ENCODE results near the gene PSME3IP1. TPM values are rescaled to one million over a fixed set of nuclear protein-coding genes. Genes with fewer than 3 reads are reported as not detected.

PSME3IP1 gene
- total and polyA plus RNA-seq, 2 experiments from 2014 or later = 78.0 to 105 TPM

DNA sequence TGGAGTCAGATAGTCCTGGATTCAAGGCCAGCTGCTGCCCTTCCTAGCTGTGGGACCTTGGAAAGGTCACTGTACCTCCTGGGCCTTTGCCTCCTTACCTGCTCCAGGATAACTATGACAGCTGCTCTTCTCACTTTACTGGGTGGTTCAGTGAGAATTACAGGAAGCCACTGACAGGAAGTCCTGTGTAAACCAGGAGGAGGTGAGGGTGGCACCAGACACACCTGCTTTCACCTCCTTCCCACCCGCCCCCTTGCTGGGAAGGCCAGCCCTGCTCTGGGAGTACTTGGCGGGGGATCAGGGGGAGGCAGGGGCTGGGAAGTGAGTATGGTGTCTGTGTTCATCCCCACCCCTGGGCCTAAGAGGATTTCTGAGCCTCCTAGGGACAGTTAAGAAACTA, 50.9 kb downstream of the PSME3IP1 start:
- Histone ChIP-seq H3K4me3 (no peak overlapping the region), H3K36me3 (ENCODE audit: insufficient read depth) (no peaks in the 10 kb centered on the region), H3K9me2 (ENCODE audit: insufficient read depth) (no peaks in the 10 kb centered on the region), H3K4me1 (ENCODE audit: insufficient read depth) (no peaks in the 10 kb centered on the region), H3K79me2 (replicated peaks; ENCODE audit: insufficient read depth) (no peaks in the 10 kb centered on the region), H3F3A (replicated peaks; ENCODE audit: low read depth) (no peaks in the 10 kb centered on the region), H3K27ac (ENCODE audit: low read depth) (no peak overlapping the region), H3K27me3 (ENCODE audit: insufficient read depth) (no peaks in the 10 kb centered on the region), H2AFZ (no peak overlapping the region), H4K20me1 (replicated peaks; ENCODE audit: insufficient read depth) (no peaks in the 10 kb centered on the region), H3K4me2 (no peak overlapping the region)
- TF ChIP-seq POLR2AphosphoS5 (IDR thresholded peaks at IDR 0.05; ENCODE audit: low read depth) = no peak
- no peak for TF ChIP-seq STAT1 (IDR thresholded peaks at IDR 0.05; ENCODE audit: unreplicated experiment)
- TF ChIP-seq CREB1 (CRISPR knock-in tag; IDR thresholded peaks at IDR 0.05; ENCODE audit: low read depth) = no peak
- TF ChIP-seq, protein P1, sequence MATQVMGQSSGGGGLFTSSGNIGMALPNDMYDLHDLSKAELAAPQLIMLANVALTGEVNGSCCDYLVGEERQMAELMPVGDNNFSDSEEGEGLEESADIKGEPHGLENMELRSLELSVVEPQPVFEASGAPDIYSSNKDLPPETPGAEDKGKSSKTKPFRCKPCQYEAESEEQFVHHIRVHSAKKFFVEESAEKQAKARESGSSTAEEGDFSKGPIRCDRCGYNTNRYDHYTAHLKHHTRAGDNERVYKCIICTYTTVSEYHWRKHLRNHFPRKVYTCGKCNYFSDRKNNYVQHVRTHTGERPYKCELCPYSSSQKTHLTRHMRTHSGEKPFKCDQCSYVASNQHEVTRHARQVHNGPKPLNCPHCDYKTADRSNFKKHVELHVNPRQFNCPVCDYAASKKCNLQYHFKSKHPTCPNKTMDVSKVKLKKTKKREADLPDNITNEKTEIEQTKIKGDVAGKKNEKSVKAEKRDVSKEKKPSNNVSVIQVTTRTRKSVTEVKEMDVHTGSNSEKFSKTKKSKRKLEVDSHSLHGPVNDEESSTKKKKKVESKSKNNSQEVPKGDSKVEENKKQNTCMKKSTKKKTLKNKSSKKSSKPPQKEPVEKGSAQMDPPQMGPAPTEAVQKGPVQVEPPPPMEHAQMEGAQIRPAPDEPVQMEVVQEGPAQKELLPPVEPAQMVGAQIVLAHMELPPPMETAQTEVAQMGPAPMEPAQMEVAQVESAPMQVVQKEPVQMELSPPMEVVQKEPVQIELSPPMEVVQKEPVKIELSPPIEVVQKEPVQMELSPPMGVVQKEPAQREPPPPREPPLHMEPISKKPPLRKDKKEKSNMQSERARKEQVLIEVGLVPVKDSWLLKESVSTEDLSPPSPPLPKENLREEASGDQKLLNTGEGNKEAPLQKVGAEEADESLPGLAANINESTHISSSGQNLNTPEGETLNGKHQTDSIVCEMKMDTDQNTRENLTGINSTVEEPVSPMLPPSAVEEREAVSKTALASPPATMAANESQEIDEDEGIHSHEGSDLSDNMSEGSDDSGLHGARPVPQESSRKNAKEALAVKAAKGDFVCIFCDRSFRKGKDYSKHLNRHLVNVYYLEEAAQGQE (IDR thresholded peaks at IDR 0.05; ENCODE audit: unreplicated experiment) = no peak
- no peak for TF ChIP-seq NANOG (IDR thresholded peaks at IDR 0.05; ENCODE audit: borderline replicate concordance)
- TF ChIP-seq ZNF114 (CRISPR knock-in tag; IDR thresholded peaks at IDR 0.05) = no peak
- TF ChIP-seq, protein P2, sequence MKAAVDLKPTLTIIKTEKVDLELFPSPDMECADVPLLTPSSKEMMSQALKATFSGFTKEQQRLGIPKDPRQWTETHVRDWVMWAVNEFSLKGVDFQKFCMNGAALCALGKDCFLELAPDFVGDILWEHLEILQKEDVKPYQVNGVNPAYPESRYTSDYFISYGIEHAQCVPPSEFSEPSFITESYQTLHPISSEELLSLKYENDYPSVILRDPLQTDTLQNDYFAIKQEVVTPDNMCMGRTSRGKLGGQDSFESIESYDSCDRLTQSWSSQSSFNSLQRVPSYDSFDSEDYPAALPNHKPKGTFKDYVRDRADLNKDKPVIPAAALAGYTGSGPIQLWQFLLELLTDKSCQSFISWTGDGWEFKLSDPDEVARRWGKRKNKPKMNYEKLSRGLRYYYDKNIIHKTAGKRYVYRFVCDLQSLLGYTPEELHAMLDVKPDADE (IDR thresholded peaks at IDR 0.05) = no peak
- TF ChIP-seq, protein P3, sequence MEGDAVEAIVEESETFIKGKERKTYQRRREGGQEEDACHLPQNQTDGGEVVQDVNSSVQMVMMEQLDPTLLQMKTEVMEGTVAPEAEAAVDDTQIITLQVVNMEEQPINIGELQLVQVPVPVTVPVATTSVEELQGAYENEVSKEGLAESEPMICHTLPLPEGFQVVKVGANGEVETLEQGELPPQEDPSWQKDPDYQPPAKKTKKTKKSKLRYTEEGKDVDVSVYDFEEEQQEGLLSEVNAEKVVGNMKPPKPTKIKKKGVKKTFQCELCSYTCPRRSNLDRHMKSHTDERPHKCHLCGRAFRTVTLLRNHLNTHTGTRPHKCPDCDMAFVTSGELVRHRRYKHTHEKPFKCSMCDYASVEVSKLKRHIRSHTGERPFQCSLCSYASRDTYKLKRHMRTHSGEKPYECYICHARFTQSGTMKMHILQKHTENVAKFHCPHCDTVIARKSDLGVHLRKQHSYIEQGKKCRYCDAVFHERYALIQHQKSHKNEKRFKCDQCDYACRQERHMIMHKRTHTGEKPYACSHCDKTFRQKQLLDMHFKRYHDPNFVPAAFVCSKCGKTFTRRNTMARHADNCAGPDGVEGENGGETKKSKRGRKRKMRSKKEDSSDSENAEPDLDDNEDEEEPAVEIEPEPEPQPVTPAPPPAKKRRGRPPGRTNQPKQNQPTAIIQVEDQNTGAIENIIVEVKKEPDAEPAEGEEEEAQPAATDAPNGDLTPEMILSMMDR (conservative IDR thresholded peaks at IDR 0.05; ENCODE audit: low read depth in 2 of 2) = no peak
- TF ChIP-seq JUNB (IDR thresholded peaks at IDR 0.05; ENCODE audit: unreplicated experiment) = no peak
- no peak for TF ChIP-seq ZNF331 (CRISPR knock-in tag; IDR thresholded peaks at IDR 0.05; ENCODE audit: low read depth)
- TF ChIP-seq EZH2 (IDR thresholded peaks at IDR 0.05; ENCODE audit: low read depth, unreplicated experiment) = no peak
- TF ChIP-seq EZH2phosphoT487 (IDR thresholded peaks at IDR 0.05; ENCODE audit: unreplicated experiment) = no peak
- TF ChIP-seq, protein P4, sequence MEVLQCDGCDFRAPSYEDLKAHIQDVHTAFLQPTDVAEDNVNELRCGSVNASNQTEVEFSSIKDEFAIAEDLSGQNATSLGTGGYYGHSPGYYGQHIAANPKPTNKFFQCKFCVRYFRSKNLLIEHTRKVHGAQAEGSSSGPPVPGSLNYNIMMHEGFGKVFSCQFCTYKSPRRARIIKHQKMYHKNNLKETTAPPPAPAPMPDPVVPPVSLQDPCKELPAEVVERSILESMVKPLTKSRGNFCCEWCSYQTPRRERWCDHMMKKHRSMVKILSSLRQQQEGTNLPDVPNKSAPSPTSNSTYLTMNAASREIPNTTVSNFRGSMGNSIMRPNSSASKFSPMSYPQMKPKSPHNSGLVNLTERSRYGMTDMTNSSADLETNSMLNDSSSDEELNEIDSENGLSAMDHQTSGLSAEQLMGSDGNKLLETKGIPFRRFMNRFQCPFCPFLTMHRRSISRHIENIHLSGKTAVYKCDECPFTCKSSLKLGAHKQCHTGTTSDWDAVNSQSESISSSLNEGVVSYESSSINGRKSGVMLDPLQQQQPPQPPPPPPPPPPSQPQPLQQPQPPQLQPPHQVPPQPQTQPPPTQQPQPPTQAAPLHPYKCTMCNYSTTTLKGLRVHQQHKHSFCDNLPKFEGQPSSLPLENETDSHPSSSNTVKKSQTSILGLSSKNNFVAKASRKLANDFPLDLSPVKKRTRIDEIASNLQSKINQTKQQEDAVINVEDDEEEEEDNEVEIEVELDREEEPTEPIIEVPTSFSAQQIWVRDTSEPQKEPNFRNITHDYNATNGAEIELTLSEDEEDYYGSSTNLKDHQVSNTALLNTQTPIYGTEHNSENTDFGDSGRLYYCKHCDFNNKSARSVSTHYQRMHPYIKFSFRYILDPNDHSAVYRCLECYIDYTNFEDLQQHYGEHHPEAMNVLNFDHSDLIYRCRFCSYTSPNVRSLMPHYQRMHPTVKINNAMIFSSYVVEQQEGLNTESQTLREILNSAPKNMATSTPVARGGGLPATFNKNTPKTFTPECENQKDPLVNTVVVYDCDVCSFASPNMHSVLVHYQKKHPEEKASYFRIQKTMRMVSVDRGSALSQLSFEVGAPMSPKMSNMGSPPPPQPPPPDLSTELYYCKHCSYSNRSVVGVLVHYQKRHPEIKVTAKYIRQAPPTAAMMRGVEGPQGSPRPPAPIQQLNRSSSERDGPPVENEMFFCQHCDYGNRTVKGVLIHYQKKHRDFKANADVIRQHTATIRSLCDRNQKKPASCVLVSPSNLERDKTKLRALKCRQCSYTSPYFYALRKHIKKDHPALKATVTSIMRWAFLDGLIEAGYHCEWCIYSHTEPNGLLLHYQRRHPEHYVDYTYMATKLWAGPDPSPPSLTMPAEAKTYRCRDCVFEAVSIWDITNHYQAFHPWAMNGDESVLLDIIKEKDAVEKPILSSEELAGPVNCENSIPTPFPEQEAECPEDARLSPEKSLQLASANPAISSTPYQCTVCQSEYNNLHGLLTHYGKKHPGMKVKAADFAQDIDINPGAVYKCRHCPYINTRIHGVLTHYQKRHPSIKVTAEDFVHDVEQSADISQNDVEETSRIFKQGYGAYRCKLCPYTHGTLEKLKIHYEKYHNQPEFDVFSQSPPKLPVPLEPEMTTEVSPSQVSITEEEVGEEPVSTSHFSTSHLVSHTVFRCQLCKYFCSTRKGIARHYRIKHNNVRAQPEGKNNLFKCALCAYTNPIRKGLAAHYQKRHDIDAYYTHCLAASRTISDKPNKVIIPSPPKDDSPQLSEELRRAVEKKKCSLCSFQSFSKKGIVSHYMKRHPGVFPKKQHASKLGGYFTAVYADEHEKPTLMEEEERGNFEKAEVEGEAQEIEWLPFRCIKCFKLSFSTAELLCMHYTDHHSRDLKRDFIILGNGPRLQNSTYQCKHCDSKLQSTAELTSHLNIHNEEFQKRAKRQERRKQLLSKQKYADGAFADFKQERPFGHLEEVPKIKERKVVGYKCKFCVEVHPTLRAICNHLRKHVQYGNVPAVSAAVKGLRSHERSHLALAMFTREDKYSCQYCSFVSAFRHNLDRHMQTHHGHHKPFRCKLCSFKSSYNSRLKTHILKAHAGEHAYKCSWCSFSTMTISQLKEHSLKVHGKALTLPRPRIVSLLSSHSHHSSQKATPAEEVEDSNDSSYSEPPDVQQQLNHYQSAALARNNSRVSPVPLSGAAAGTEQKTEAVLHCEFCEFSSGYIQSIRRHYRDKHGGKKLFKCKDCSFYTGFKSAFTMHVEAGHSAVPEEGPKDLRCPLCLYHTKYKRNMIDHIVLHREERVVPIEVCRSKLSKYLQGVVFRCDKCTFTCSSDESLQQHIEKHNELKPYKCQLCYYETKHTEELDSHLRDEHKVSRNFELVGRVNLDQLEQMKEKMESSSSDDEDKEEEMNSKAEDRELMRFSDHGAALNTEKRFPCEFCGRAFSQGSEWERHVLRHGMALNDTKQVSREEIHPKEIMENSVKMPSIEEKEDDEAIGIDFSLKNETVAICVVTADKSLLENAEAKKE (CRISPR knock-in tag; IDR thresholded peaks at IDR 0.05) = no peak
- Mint-ChIP-seq H3K36me3 (ENCODE audit: low read depth) (no peaks in the 10 kb centered on the region), H3K4me3 (no peak overlapping the region), H3K4me1 (peaks cover 9% of the 10 kb centered on the region), H3K9me3 (no peaks in the 10 kb centered on the region; the same call in 2 of the 3 replicates), H3K27ac (no peak overlapping the region), H3K27me3 (ENCODE audit: insufficient read depth, low read depth, poor library complexity) (peaks cover 17% of the 10 kb centered on the region)
- ATAC-seq (no peak), DNase-seq (ENCODE audit: low spot score) (no peak)

Data from GM23338 (cell line).